H9 (cell line): ENCODE measurements around the gene RAB40C. TPM values are rescaled to one million over a fixed set of nuclear protein-coding genes. Genes with fewer than 3 reads are reported as not detected.
A peak's percentile ranks its signal among the peaks of the same experiment; 100 is the strongest.

Experiments
- DNase-seq: peaks from one replicate; pipeline ENCODE4 v3.0.0-alpha.2; 2017
- H2AFZ ChIP-seq: one replicate; pipeline ENCODE4 v1.6.1; 2013; ENCODE audit warnings: mild to moderate bottlenecking, low read length, control low read depth, moderate library complexity
- H2AK5ac ChIP-seq: 2 replicates; pipeline ENCODE4 v1.6.1; 2013; ENCODE audit warnings: low read length, control low read depth, mixed read lengths; ENCODE audit not compliant: insufficient read length
- H2BK120ac ChIP-seq: one replicate; pipeline ENCODE4 v1.6.1; 2013; ENCODE audit warnings: low read depth, mild to moderate bottlenecking, low read length, control low read depth, inconsistent platforms; ENCODE audit not compliant: poor library complexity, severe bottlenecking
- H2BK12ac ChIP-seq: 2 replicates; pipeline ENCODE4 v1.6.1; 2013; ENCODE audit warnings: low read length, control low read depth, mixed read lengths, low read depth; ENCODE audit not compliant: insufficient read length
- H2BK15ac ChIP-seq: 2 replicates; pipeline ENCODE4 v1.6.1; 2013; ENCODE audit warnings: low read depth, low read length, control low read depth
- H2BK20ac ChIP-seq: one replicate; pipeline ENCODE4 v1.6.1; 2013; ENCODE audit warnings: low read depth, mild to moderate bottlenecking, low read length, control low read depth, inconsistent platforms; ENCODE audit not compliant: poor library complexity, severe bottlenecking
- H2BK5ac ChIP-seq: 2 replicates; pipeline ENCODE4 v1.6.1; 2013; ENCODE audit warnings: low read length, control low read depth, mixed read lengths; ENCODE audit not compliant: insufficient read length
- H3K14ac ChIP-seq: 2 replicates; pipeline ENCODE4 v1.6.1; 2013; ENCODE audit warnings: low read length, control low read depth; ENCODE audit not compliant: insufficient read depth
- H3K18ac ChIP-seq: 2 replicates; pipeline ENCODE4 v1.6.1; 2013; ENCODE audit warnings: low read depth, mild to moderate bottlenecking, mixed read lengths, low read length, control low read depth; ENCODE audit not compliant: insufficient read length
- H3K23ac ChIP-seq: 2 replicates; pipeline ENCODE4 v1.6.1; 2013; ENCODE audit warnings: low read length, control low read depth, mixed read lengths, low read depth; ENCODE audit not compliant: insufficient read length
- H3K23me2 ChIP-seq: 2 replicates; pipeline ENCODE4 v1.6.1; 2013; ENCODE audit warnings: low read depth, mild to moderate bottlenecking, mixed read lengths, low read length, control low read depth; ENCODE audit not compliant: insufficient read length, poor library complexity, severe bottlenecking
- H3K27ac ChIP-seq: 2 replicates; pipeline ENCODE4 v1.5.1; 2013; ENCODE audit warnings: low read length, control low read depth, mixed read lengths, low read depth; ENCODE audit not compliant: insufficient read length
- H3K27me3 ChIP-seq: 2 replicates; pipeline ENCODE4 v1.6.1; 2013; ENCODE audit warnings: low read length, control low read depth, inconsistent platforms; ENCODE audit not compliant: insufficient read depth
- H3K4ac ChIP-seq: 2 replicates; pipeline ENCODE4 v1.6.1; 2013; ENCODE audit warnings: low read depth, mild to moderate bottlenecking, control low read depth, inconsistent platforms, low read length, moderate library complexity
- H3K4me1 ChIP-seq: 2 replicates; pipeline ENCODE4 v1.6.1; 2013; ENCODE audit warnings: low read length, control low read depth, inconsistent platforms; ENCODE audit not compliant: insufficient read depth
- H3K4me2 ChIP-seq: 2 replicates; pipeline ENCODE4 v1.6.1; 2013; ENCODE audit warnings: low read length, control low read depth, mixed read lengths; ENCODE audit not compliant: insufficient read length, insufficient read depth
- H3K56ac ChIP-seq: 2 replicates; pipeline ENCODE4 v1.6.1; 2013; ENCODE audit warnings: low read depth, mild to moderate bottlenecking, mixed read lengths, low read length, control low read depth; ENCODE audit not compliant: insufficient read length
- H3K79me1 ChIP-seq: 2 replicates; pipeline ENCODE4 v1.6.1; 2013; ENCODE audit warnings: low read depth, mild to moderate bottlenecking, moderate library complexity, low read length, control low read depth, inconsistent platforms; ENCODE audit not compliant: insufficient read depth, poor library complexity, severe bottlenecking
- H3K79me2 ChIP-seq: 2 replicates; pipeline ENCODE4 v1.6.1; 2013; ENCODE audit warnings: low read length, control low read depth, inconsistent platforms; ENCODE audit not compliant: insufficient read depth
- H3K9ac ChIP-seq: 2 replicates; pipeline ENCODE4 v1.6.1; 2013; ENCODE audit warnings: low read length, control low read depth, mixed read lengths; ENCODE audit not compliant: insufficient read length; ENCODE audit errors: extremely low read depth
- H3K9me3 ChIP-seq: one replicate; pipeline ENCODE4 v1.6.1; 2013; ENCODE audit warnings: low read depth, low read length, inconsistent platforms; ENCODE audit not compliant: control insufficient read depth
- H3T11ph ChIP-seq: one replicate; pipeline ENCODE4 v1.6.1; 2013; ENCODE audit warnings: mild to moderate bottlenecking, low read length, control low read depth, inconsistent platforms
- H4K20me1 ChIP-seq: one replicate; pipeline ENCODE4 v1.6.1; 2013; ENCODE audit not compliant: control insufficient read depth, insufficient read length, insufficient read depth
- H4K5ac ChIP-seq: 2 replicates; pipeline ENCODE4 v1.6.1; 2013; ENCODE audit warnings: low read depth, mild to moderate bottlenecking, mixed read lengths, low read length, control low read depth; ENCODE audit not compliant: insufficient read length
- H4K8ac ChIP-seq: replicated peaks from 2 replicates; pipeline ENCODE4 v1.6.1; 2013; ENCODE audit warnings: low read length, control low read depth, mixed read lengths, low read depth; ENCODE audit not compliant: insufficient read length
- H4K91ac ChIP-seq: 2 replicates; pipeline ENCODE4 v1.6.1; 2013; ENCODE audit warnings: low read depth, mild to moderate bottlenecking, moderate library complexity, mixed read lengths, low read length, control low read depth; ENCODE audit not compliant: insufficient read length
- H3K27ac Mint-ChIP-seq, 3 experiments: 2 replicates in 2 of 3; 3 replicates in 1 of 3; pipeline ENCODE4 v1.8.0; 2020 to 2021; ENCODE audit warnings: mixed read lengths in 3 of 3, mild to moderate bottlenecking in 1 of 3, moderate library complexity in 1 of 3
- H3K27me3 Mint-ChIP-seq: 2 replicates; pipeline ENCODE4 v1.8.0; 2021; ENCODE audit warnings: low read depth, mild to moderate bottlenecking, moderate library complexity, mixed read lengths
- H3K36me3 Mint-ChIP-seq, 3 experiments: 2 replicates in 2 of 3; 3 replicates in 1 of 3; pipeline ENCODE4 v1.8.0; 2020 to 2021; ENCODE audit warnings: low read depth in 3 of 3, mixed read lengths in 3 of 3; ENCODE audit not compliant: insufficient read depth in 1 of 3
- H3K4me1 Mint-ChIP-seq, 2 experiments: 2 replicates each; pipeline ENCODE4 v1.8.0; 2020; ENCODE audit warnings: mixed read lengths in 2 of 2
- H3K4me3 Mint-ChIP-seq, 2 experiments: 2 replicates in 1 of 2; 3 replicates in 1 of 2; pipeline ENCODE4 v1.8.0; 2020 to 2021; ENCODE audit warnings: mild to moderate bottlenecking in 2 of 2, mixed read lengths in 2 of 2, moderate library complexity in 1 of 2
- H3K9me3 Mint-ChIP-seq, 2 experiments: 2 replicates in 1 of 2; 3 replicates in 1 of 2; pipeline ENCODE4 v1.8.0; 2020; ENCODE audit warnings: mild to moderate bottlenecking in 2 of 2, mixed read lengths in 2 of 2, moderate library complexity in 1 of 2
- WGBS: extraction: QIAGEN DNeasy Blood & Tissue Kit; methylation state at CpG from one replicate; pipeline ENCODE4 v1.1.7; 2013; ENCODE audit warnings: missing lambda C conversion rate, low lambda C conversion rate, mixed read lengths; ENCODE audit not compliant: insufficient read length; ENCODE audit errors: extremely low coverage; 5-methylcytosine and 5-hydroxymethylcytosine counted together
- total RNA-seq: library from RNA; stranded (reverse); gene quantifications from 2 replicates; pipeline ENCODE4 v1.2.1, GENCODE V29; 2021
- TF ChIP-seq, protein P1 (sequence below): fragments of 200-600 bp; sonication (generic); conservative IDR thresholded peaks from 3 replicates; pipeline ENCODE4 v1.8.0; 2021; ENCODE audit warnings: antibody characterized with exemption, mild to moderate bottlenecking

Gene RAB40C
- total RNA-seq, 1 experiment from 2014 or later = 19.1 TPM

DNA sequence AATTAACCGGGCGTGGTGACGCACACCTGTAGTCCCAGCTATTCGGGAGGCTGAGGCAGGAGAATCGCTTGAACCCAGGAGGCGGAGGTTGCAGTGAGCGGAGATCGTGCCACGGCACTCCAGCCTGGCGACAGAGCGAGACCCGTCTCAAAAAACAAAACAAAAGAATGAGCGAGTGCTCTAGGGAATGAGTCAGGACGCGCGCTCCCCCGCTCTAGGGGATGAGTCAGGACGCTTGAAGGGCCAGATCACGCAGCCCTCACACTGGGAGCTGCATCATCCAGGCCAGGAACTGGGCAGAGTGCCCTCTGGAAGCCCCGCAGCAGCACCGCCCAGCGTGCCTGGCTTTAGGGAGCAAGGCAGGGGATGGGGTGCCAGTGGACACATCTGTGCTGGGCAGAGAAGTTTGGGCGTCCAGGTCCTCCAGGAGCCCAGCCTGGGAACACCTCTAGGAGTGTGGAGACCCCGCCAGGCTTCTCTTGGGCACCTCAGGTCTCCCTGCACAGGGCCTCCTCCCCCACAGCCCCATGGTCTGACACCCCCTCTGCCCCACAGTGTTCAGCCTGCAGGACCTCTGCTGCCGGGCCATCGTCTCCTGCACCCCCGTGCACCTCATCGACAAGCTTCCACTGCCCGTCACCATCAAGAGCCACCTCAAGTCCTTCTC lies 37.1 kb downstream of the RAB40C start:
- peaks cover 16 to 48% of the 10 kb centered on the region in 2 experiments for H3K4me1 Mint-ChIP-seq
- Histone ChIP-seq H2AFZ (no peak overlapping the region), H3K79me2 (no peaks in the 10 kb centered on the region), H4K5ac (no peak overlapping the region), H2BK15ac (no peak overlapping the region), H3K9me3 (no peaks in the 10 kb centered on the region), H2BK12ac (no peak overlapping the region), H3K4ac (no peak overlapping the region), H3K23ac (no peak overlapping the region), H3K18ac (no peak overlapping the region), H3K4me2 (no peak overlapping the region), H3K27ac (no peak overlapping the region), H3K4me1 (no peaks in the 10 kb centered on the region; the same call in 1 of the 2 replicates), H3T11ph (no peak overlapping the region), H4K20me1 (no peaks in the 10 kb centered on the region), H3K56ac (no peak overlapping the region), H3K27me3 (no peaks in the 10 kb centered on the region), H2BK120ac (no peak overlapping the region), H3K79me1 (no peaks in the 10 kb centered on the region), H2AK5ac (no peak overlapping the region), H4K8ac (no peak overlapping the region), H3K14ac (no peak overlapping the region; the same call in 1 of the 2 replicates), H3K9ac (no peak overlapping the region), H2BK20ac (no peak overlapping the region), H3K23me2 (peaks cover 8% of the 10 kb centered on the region), H4K91ac (no peak overlapping the region), H2BK5ac (no peak overlapping the region)
- no peak overlapping the region for H3K4me3 Mint-ChIP-seq
- no CpG with 5 or more reads among the region's 29 CpGs for WGBS
- H3K27ac Mint-ChIP-seq = peak overlapping the region in 1 of 3 experiments; percentile 49; a peak in 1 of 7 replicates
- DNase-seq = peak; percentile 36
- peaks cover 0 to 10% (median 0%) of the 10 kb centered on the region in 3 experiments; a peak in 3 of 7 replicates for H3K36me3 Mint-ChIP-seq
- H3K9me3 Mint-ChIP-seq = no peaks in the 10 kb centered on the region
- TF ChIP-seq, protein P1, sequence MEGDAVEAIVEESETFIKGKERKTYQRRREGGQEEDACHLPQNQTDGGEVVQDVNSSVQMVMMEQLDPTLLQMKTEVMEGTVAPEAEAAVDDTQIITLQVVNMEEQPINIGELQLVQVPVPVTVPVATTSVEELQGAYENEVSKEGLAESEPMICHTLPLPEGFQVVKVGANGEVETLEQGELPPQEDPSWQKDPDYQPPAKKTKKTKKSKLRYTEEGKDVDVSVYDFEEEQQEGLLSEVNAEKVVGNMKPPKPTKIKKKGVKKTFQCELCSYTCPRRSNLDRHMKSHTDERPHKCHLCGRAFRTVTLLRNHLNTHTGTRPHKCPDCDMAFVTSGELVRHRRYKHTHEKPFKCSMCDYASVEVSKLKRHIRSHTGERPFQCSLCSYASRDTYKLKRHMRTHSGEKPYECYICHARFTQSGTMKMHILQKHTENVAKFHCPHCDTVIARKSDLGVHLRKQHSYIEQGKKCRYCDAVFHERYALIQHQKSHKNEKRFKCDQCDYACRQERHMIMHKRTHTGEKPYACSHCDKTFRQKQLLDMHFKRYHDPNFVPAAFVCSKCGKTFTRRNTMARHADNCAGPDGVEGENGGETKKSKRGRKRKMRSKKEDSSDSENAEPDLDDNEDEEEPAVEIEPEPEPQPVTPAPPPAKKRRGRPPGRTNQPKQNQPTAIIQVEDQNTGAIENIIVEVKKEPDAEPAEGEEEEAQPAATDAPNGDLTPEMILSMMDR = no peak
- no peaks in the 10 kb centered on the region for H3K27me3 Mint-ChIP-seq
